K562 (cell line): Measurements from ENCODE around the gene CDC42SE2. TPM values are rescaled to one million over a fixed set of nuclear protein-coding genes. Genes with fewer than 3 reads are reported as not detected.

Source experiments
- ATAC-seq: fragments of 200-7000 bp; cut with Tn5 transposase; 3 replicates; pipeline ENCODE4 v1.9.1; 2020; ENCODE audit warnings: moderate library complexity
- BruUV-seq: library from RNA; stranded (reverse); fragments of 400-500 nt; replicated peaks from 2 replicates; lab custom pipeline; 2021; lab: Mats Ljungman, UMichigan
- CTCF ChIA-PET: fragments of 300-600 bp; formaldehyde crosslinking; extraction: SDS; loops from one replicate; lab custom pipeline; 2021; ENCODE audit warnings: low intra/inter-chr PET ratio; lab: Yijun Ruan, JAX
- POLR2A ChIA-PET: fragments of 300-600, 350-650 bp; sonication (Branson Sonifier 250); formaldehyde crosslinking; extraction: SDS; loops from one replicate; lab custom pipeline; 2021; ENCODE audit warnings: antibody characterized with exemption, inconsistent platforms; lab: Yijun Ruan, JAX
- DNase-seq, 4 experiments: peaks; one replicate each; pipeline versions ENCODE4 v3.0.0 to v3.0.0-alpha.2; 2011 to 2018; ENCODE audit warnings: low spot score in 3 of 4, mixed read lengths in 3 of 4; ENCODE audit errors: extremely low read depth in 1 of 4
- FAIRE-seq: peaks from 2 replicates; lab custom pipeline; 2011; peaks lifted over from hg19 to GRCh38; lab: Jason Lieb, UNC
- H2AFZ ChIP-seq: 2 replicates; pipeline ENCODE4 v1.6.0; 2011; ENCODE audit warnings: low read depth, low read length, control low read depth, inconsistent platforms
- H3K27ac ChIP-seq: fragments of 200-600 bp; 3 replicates; pipeline ENCODE4 v1.8.0; 2011; ENCODE audit warnings: low read depth, mild to moderate bottlenecking, control low read depth, inconsistent platforms, low read length, moderate library complexity, mixed read lengths; ENCODE audit errors: extremely low read depth
- H3K27me3 ChIP-seq, 2 experiments: fragments of 300-600 bp in 1 of 2; 2 replicates in 1 of 2; 3 replicates in 1 of 2; pipeline versions ENCODE4 v1.6.0 to v1.8.0; 2011; ENCODE audit warnings: inconsistent platforms in 2 of 2, low read length in 2 of 2, mild to moderate bottlenecking in 1 of 2, mixed read lengths in 1 of 2, moderate library complexity in 1 of 2; ENCODE audit not compliant: control insufficient read depth in 2 of 2, insufficient read depth in 2 of 2
- H3K36me3 ChIP-seq: fragments of 300-600 bp; 3 replicates; pipeline ENCODE4 v1.8.0; 2011; ENCODE audit warnings: mild to moderate bottlenecking, low read length, inconsistent platforms; ENCODE audit not compliant: control insufficient read depth, insufficient read depth
- H3K4me1 ChIP-seq, 2 experiments: fragments of 200-600 bp in 1 of 2; replicated peaks in 1 of 2; 2 replicates in 1 of 2; 3 replicates in 1 of 2; pipeline versions ENCODE4 v1.5.1 to v1.8.0; 2011; ENCODE audit warnings: inconsistent platforms in 2 of 2, low read length in 2 of 2, mild to moderate bottlenecking in 1 of 2, mixed read lengths in 1 of 2, moderate library complexity in 1 of 2; ENCODE audit not compliant: control insufficient read depth in 2 of 2, insufficient read depth in 2 of 2
- H3K4me2 ChIP-seq: 2 replicates; pipeline ENCODE4 v1.6.1; 2011; ENCODE audit warnings: low read length, control low read depth, inconsistent platforms, mixed read lengths; ENCODE audit not compliant: insufficient read depth
- H3K4me3 ChIP-seq: fragments of 200-600 bp; sonication (generic), shearing (Covaris generic); 2 replicates; pipeline ENCODE4 v1.5.1; 2016; ENCODE audit warnings: control low read depth, inconsistent platforms
- H3K79me2 ChIP-seq: fragments of 200-600 bp; 3 replicates; pipeline ENCODE4 v1.8.0; 2011; ENCODE audit warnings: low read length, inconsistent platforms; ENCODE audit not compliant: control insufficient read depth, insufficient read depth
- H3K9ac ChIP-seq, 2 experiments: 2 replicates each; pipeline versions ENCODE4 v1.6.0 to v1.6.1; 2011; ENCODE audit warnings: low read depth in 2 of 2, low read length in 2 of 2, control low read depth in 1 of 2, inconsistent platforms in 1 of 2, mild to moderate bottlenecking in 1 of 2, mixed read lengths in 1 of 2; ENCODE audit not compliant: insufficient read depth in 1 of 2
- H3K9me1 ChIP-seq: one replicate; pipeline ENCODE4 v1.6.0; 2011; ENCODE audit warnings: inconsistent platforms, mild to moderate bottlenecking, low read length, moderate library complexity; ENCODE audit not compliant: control insufficient read depth, insufficient read depth
- H3K9me3 ChIP-seq: replicated peaks from 2 replicates; pipeline ENCODE4 v1.5.1; 2011; ENCODE audit warnings: low read depth, low read length, inconsistent platforms; ENCODE audit not compliant: control insufficient read depth, insufficient read depth
- H4K20me1 ChIP-seq: replicated peaks from 2 replicates; pipeline ENCODE4 v1.6.1; 2011; ENCODE audit warnings: low read length, inconsistent platforms, mixed read lengths; ENCODE audit not compliant: control insufficient read depth, insufficient read depth
- ARHGAP35 ChIP-seq: fragments of 450-650 bp; IDR thresholded peaks from 2 replicates; pipeline ENCODE4 v1.6.1; 2018; ENCODE audit not compliant: partially characterized antibody
- BCOR ChIP-seq: fragments of 450-650 bp; IDR thresholded peaks from 2 replicates; pipeline ENCODE4 v1.6.1; 2016
- C11orf30 ChIP-seq: fragments of 450-650 bp; IDR thresholded peaks from 2 replicates; pipeline ENCODE4 v1.6.1; 2016; ENCODE audit warnings: low read depth, mild to moderate bottlenecking
- GATAD2A ChIP-seq: fragments of 450-650 bp; IDR thresholded peaks from 2 replicates; pipeline ENCODE4 v1.6.1; 2017
- POLR2AphosphoS5 ChIP-seq: IDR thresholded peaks from 2 replicates; pipeline ENCODE4 v1.6.1; 2011; ENCODE audit warnings: mild to moderate bottlenecking, low read depth, low read length, moderate library complexity; ENCODE audit not compliant: control insufficient read depth, insufficient read depth
- RB1 ChIP-seq: fragments of 450-650 bp; IDR thresholded peaks from 2 replicates; pipeline ENCODE4 v1.6.1; 2017; ENCODE audit warnings: low read depth, mild to moderate bottlenecking
- WHSC1 ChIP-seq: IDR thresholded peaks from one replicate; pipeline ENCODE4 v1.6.1; 2012; ENCODE audit warnings: low read length, control low read depth, inconsistent platforms
- ZBTB7A ChIP-seq: IDR thresholded peaks from 2 replicates; pipeline ENCODE4 v1.6.1; 2011; ENCODE audit warnings: low read depth, mild to moderate bottlenecking, low read length, moderate library complexity, borderline replicate concordance; ENCODE audit not compliant: control insufficient read depth
- ZNF165 ChIP-seq: fragments of 250-450 bp; sonication (Bioruptor Pico); IDR thresholded peaks from 2 replicates; pipeline ENCODE4 v1.4.0; 2020; ENCODE audit warnings: borderline replicate concordance
- ZZZ3 ChIP-seq: fragments of 450-650 bp; IDR thresholded peaks from 2 replicates; pipeline ENCODE4 v1.6.1; 2016; ENCODE audit warnings: antibody characterized with exemption, mild to moderate bottlenecking, moderate library complexity
- WGBS: fragments of 100-300 bp; shearing (Covaris generic); methylation state at CpG from one replicate; pipeline ENCODE4 v1.1.6; 2016; ENCODE audit warnings: low coverage, mixed read lengths; ENCODE audit not compliant: insufficient coverage; ENCODE audit errors: missing lambda C conversion rate; 5-methylcytosine and 5-hydroxymethylcytosine counted together
- in situ Hi-C: fragments of 300-500 bp; cut with MboI; formaldehyde crosslinking; loops from 4 replicates; pipeline ENCODE4 v1.15.0; 2018; ENCODE audit warnings: inconsistent platforms, mixed read lengths
- intact Hi-C: fragments of 100-400 bp; cut with micrococcal nuclease; formaldehyde crosslinking; loops from 2 replicates; pipeline ENCODE4 v1.14.2; 2022
- polyA plus RNA-seq, 8 experiments: library from polyadenylated mRNA; depleted of rRNA in 4 of 8; stranded (reverse) in 5 of 8; unstranded in 3 of 8; fragments of >200 nt; fragmentation: Nextera tagmentation in 2 of 8; fragmentation: Illumina TruSeq in 1 of 8; extraction: Ambion mirVana in 2 of 8; extraction: Trizol in 1 of 8; gene quantifications; 2 replicates each; pipeline versions ENCODE4 v1.2.1 to v1.2.3, GENCODE V29; 2011 to 2014; ENCODE audit warnings: inconsistent platforms in 1 of 8, missing spikeins in 1 of 8
- total RNA-seq, 7 experiments: library from RNA; depleted of rRNA in 6 of 7; stranded (reverse); fragments of >200 nt in 6 of 7; fragmentation: Illumina TruSeq in 2 of 7; extraction: Trizol in 2 of 7; gene quantifications; 2 replicates each; pipeline versions ENCODE4 v1.2.1 to v1.2.3, GENCODE V29; 2011 to 2021; ENCODE audit warnings: low replicate concordance in 1 of 7
- TF ChIP-seq, protein P1 (sequence below): fragments of 450-650 bp; formaldehyde crosslinking; IDR thresholded peaks from 2 replicates; pipeline ENCODE4 v1.4.0; 2020; ENCODE audit warnings: mild to moderate bottlenecking, moderate library complexity
- TF ChIP-seq, protein P2 (sequence below): sonication (generic); formaldehyde crosslinking; IDR thresholded peaks from 2 replicates; pipeline ENCODE4 v1.8.1; 2022; ENCODE audit warnings: missing genetic modification reagents
- TF ChIP-seq, protein P3 (sequence below): fragments of 450-650 bp; IDR thresholded peaks from 2 replicates; pipeline ENCODE4 v1.6.1; 2018; ENCODE audit warnings: mild to moderate bottlenecking, low read depth; ENCODE audit not compliant: partially characterized antibody
- TF ChIP-seq, protein P4 (sequence below): fragments of 450-650 bp; IDR thresholded peaks from 2 replicates; pipeline ENCODE4 v1.6.1; 2017; ENCODE audit warnings: mild to moderate bottlenecking, moderate library complexity

The CDC42SE2 gene
- total and polyA plus RNA-seq, 9 of the 15 experiments (the other 6 are each of a cell fraction or from before 2014, with no cell fraction given): 24.8 to 44.3 (median 32.7) TPM

DNA sequence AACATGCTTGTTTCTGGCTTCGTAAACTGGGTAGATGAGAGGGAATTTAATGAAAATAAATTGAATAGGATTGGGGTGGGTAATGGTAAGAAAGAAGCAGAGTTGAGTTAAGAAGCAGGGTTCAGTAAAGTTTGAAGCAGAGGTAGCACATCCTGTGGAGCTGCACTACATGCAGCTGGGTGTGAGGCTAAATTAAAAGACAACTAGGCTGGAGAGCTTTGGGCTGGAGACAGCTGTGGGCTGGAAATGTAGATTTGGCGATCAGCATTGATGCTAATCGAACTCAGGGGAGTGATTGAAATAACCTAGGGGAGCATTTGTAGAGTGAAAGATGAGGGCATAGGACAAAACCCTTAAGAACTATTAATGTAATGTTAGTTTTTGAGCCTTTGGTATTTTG lies 35.6 kb downstream of the CDC42SE2 start:
- Histone ChIP-seq H3K27ac (no peak overlapping the region), H3K27me3 (no peaks in the 10 kb centered on the region), H3K4me2 (no peak overlapping the region), H4K20me1 (no peaks in the 10 kb centered on the region), H3K36me3 (no peaks in the 10 kb centered on the region), H3K79me2 (peaks cover 65% of the 10 kb centered on the region), H3K4me3 (no peak overlapping the region), H3K9ac (no peak overlapping the region), H3K9me3 (0 out of 2 replicates have a peak, but pooled peaks cover 2% of the 10 kb centered on the region), H2AFZ (no peak overlapping the region), H3K4me1 (no peaks in the 10 kb centered on the region; a peak in 1 of 5 replicates), H3K9me1 (no peaks in the 10 kb centered on the region)
- CTCF ChIA-PET: no interaction called here
- ATAC-seq (no peak), FAIRE-seq (no peak), DNase-seq (no peak)
- WGBS: 89% methylated on average over 3 of the region's 3 CpGs
- TF ChIP-seq GATAD2A: no peak
- no peak for TF ChIP-seq ZNF165
- TF ChIP-seq ZBTB7A: no peak
- no peak for TF ChIP-seq POLR2AphosphoS5
- TF ChIP-seq RB1: no peak
- TF ChIP-seq ZZZ3: no peak
- no peak for TF ChIP-seq ARHGAP35
- TF ChIP-seq, protein P1, sequence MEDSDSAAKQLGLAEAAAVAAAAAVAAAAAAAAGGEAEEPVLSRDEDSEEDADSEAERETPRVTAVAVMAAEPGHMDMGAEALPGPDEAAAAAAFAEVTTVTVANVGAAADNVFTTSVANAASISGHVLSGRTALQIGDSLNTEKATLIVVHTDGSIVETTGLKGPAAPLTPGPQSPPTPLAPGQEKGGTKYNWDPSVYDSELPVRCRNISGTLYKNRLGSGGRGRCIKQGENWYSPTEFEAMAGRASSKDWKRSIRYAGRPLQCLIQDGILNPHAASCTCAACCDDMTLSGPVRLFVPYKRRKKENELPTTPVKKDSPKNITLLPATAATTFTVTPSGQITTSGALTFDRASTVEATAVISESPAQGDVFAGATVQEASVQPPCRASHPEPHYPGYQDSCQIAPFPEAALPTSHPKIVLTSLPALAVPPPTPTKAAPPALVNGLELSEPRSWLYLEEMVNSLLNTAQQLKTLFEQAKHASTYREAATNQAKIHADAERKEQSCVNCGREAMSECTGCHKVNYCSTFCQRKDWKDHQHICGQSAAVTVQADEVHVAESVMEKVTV (CRISPR knock-in tag): no peak
- TF ChIP-seq, protein P2, sequence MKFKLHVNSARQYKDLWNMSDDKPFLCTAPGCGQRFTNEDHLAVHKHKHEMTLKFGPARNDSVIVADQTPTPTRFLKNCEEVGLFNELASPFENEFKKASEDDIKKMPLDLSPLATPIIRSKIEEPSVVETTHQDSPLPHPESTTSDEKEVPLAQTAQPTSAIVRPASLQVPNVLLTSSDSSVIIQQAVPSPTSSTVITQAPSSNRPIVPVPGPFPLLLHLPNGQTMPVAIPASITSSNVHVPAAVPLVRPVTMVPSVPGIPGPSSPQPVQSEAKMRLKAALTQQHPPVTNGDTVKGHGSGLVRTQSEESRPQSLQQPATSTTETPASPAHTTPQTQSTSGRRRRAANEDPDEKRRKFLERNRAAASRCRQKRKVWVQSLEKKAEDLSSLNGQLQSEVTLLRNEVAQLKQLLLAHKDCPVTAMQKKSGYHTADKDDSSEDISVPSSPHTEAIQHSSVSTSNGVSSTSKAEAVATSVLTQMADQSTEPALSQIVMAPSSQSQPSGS (CRISPR knock-in tag): no peak
- TF ChIP-seq, protein P3, sequence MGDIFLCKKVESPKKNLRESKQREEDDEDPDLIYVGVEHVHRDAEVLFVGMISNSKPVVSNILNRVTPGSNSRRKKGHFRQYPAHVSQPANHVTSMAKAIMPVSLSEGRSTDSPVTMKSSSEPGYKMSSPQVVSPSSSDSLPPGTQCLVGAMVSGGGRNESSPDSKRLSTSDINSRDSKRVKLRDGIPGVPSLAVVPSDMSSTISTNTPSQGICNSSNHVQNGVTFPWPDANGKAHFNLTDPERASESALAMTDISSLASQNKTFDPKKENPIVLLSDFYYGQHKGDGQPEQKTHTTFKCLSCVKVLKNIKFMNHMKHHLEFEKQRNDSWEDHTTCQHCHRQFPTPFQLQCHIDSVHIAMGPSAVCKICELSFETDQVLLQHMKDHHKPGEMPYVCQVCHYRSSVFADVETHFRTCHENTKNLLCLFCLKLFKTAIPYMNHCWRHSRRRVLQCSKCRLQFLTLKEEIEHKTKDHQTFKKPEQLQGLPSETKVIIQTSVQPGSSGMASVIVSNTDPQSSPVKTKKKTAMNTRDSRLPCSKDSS: no peak
- TF ChIP-seq WHSC1: no peak
- TF ChIP-seq, protein P4, sequence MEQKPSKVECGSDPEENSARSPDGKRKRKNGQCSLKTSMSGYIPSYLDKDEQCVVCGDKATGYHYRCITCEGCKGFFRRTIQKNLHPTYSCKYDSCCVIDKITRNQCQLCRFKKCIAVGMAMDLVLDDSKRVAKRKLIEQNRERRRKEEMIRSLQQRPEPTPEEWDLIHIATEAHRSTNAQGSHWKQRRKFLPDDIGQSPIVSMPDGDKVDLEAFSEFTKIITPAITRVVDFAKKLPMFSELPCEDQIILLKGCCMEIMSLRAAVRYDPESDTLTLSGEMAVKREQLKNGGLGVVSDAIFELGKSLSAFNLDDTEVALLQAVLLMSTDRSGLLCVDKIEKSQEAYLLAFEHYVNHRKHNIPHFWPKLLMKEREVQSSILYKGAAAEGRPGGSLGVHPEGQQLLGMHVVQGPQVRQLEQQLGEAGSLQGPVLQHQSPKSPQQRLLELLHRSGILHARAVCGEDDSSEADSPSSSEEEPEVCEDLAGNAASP: no peak
- no peak for TF ChIP-seq BCOR
- TF ChIP-seq C11orf30: no peak
- intact Hi-C loops: no loop called here
- POLR2A ChIA-PET: no interaction called here
- in situ Hi-C loops: no loop called here
- BruUV-seq: no TSS peak
